Activated naive CD4-positive, alpha-beta T cell treated with Interleukin-2 at 50 U/mL for 16 hours (primary cell): ENCODE data around the gene NKX2-3.

Source experiments
- DNase-seq: peaks from one replicate; pipeline ENCODE4 v3.0.0-alpha.2; 2020

NKX2-3 gene

GRCh38 chr10:99532687-99533495 is at the start of gene NKX2-3:
TSS of gene NKX2-3 (plus strand) at chr10:99532942. CDS start at chr10:99533132, 190 bp downstream.
- DNase-seq: peak; percentile 26

GRCh38 chr10:99484626-99485581 is 47.8 kb upstream of the NKX2-3 start:
- no peak for DNase-seq

- no peak for DNase-seq
Measured at GRCh38 chr10:99487125-99487807, 45.5 kb upstream of the NKX2-3 start.

DNA sequence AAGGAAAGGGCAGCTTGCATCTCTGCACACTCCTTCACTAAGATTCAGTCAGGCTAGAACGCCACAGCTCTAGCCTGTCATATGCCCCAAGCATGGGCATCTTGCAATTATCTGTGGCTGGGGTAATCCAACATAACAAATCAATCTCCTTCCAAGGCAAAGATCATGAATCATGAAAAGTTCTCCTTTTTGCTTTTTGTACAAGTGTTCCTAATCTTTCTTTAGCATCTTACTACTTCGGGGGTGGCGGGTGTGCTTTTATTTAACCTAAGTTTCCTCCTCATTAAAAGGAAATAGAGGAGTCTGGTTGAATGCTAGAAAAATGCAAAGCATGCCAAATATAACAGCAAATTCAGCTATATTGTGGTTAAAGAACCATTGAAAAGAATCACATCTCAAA is 43.5 kb upstream of the NKX2-3 start:
- no peak for DNase-seq

GRCh38 chr10:99497343-99498025 is 35.3 kb upstream of the NKX2-3 start:
- no peak for DNase-seq

GRCh38 chr10:99506416-99506815 is 26.3 kb upstream of the NKX2-3 start:
- DNase-seq: no peak

GRCh38 chr10:99507265-99507664 is 25.5 kb upstream of the NKX2-3 start:
- no peak for DNase-seq

- no peak for DNase-seq
Measured at GRCh38 chr10:99513061-99513460, 19.7 kb upstream of the NKX2-3 start.

DNA sequence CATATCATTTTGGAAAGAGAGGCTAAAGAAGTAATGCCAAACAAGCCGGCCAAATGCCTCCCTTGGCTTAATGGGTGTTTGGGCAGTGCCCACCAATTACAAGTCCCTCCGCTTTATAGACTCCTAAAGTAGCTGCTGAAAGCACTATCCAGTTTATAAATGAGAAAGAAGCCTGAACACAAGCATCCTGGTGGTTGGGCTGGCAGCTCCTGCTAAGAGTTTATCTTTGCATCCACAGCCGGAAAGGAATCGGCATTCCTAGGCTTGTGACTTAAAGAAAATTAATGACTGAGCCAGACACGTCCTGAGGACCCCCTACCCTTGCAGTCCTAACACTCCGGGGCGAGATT is 13.1 kb upstream of the NKX2-3 start:
- DNase-seq: no peak

DNA sequence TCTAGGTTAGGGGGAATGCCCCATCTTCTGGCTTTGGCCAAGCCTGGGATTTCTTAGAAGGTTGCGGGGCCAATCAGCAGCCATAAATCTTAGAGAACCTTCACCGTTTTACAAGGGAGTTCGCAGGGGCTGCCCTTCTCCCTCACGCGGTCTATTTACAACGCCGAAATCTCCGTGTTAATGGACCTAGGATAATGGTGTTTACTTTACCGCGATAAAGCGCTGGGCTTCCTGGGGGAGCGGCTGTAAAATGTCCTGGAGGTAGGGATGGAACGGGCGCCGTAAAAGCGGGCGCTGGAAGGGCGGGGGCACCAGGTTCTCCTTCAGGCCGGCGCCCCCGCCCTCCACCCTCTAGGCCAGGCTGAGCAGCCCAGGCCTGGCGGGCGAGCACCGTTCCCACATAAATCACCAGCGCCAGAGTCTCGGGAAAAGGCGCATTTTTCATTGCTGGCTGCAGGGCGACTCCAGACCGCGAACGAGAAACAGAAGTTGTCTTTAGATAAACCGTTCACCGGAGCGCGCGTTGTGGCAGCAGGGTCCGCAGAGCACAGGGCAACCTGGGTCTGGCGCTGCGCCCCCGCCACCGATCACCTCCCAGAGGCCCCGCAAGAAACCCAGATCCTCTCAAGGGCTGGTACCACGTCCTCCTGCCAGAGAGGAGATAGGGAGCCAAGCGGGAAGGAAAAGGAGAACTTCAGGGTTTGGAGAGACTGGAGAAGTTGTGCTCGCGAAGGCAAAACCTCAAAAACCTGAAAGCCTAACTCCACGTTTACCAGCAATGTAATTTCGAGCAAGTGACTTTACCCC is 12.5 kb upstream of the NKX2-3 start:
- DNase-seq: no peak

DNA sequence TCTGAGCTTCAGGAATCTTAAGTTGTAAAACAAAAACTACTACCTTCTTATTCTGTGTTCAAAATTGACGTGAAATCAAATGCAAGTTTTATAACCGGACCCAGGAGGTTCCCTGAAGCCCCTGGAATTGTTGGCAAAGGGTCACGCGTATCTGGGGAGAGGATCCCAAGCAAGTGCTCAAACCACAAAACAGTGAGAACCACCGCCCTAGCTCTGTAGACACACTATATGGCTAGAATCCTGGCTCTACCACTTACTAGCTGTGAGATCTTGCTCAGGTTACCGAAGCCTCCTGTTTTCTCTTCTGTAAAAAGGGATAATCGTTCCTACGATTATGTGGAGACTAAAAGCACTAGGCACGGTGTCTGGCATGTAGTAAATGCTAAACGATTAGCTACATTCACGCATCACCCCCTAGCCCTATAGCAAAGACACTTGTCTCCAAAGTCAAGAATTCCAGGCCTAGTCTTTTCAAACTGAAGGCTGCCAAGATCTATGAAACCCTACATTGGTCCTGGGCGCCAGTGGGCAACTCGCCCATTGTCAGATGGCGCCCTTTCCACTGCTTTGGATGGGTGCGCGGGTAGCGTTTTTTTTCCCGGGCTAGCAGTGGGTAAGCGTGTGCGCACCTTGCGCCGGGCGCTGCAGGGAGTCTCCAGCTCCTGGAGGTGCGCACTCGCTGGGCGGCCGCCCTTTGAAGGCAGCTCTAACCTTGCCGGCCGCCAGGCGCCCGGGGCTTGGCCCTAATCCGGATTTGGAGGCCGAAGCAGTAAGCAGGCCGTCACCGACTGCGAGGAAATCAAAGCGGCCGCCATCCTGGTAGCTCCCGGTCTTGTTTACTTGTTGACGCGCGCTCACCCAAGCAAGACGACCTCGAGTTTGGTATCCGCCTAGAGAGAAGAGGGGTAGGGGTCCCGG is 11.6 kb upstream of the NKX2-3 start:
- no peak for DNase-seq

- no peak for DNase-seq
Measured at GRCh38 chr10:99521765-99522469, 10.8 kb upstream of the NKX2-3 start.

DNA sequence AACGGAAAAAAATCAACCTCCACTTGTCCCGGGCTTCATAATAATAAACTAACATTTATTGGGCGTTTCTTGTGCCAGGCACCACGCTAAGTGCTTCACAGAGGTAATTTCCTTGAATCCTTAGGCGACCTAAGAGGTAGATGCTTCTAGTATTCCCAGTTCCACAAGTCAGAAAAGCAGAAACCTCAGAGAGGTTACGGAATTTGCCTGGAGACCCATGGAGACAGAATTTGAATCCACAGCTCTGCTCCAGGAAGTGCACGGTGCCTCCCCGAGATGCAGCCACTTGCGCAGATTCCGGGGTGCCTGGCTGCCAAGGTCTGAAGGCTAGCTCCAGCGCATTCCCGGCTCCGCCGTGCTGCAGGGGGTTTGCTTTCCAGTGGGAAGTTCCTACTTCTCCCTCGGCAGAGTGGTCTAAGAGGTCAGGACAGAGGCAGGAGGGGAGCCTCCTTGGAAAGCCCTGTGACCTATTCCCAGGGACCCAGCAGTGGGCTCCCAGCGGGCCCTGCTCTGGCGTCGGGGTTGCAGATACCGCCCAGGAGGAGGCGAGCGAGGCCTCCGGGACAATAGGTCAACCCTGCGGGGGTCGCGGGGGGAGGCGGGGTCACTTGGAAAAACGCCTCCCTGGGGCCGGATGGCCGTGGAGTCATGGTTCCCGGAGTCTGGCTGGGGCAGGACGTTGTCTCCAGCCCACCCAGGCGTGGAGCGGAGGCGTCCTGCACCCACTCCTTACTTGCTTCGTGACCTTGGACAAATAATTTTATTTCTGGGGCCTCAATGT is 10.1 kb upstream of the NKX2-3 start:
- DNase-seq: no peak

GRCh38 chr10:99523251-99523773 is 9.4 kb upstream of the NKX2-3 start:
- DNase-seq: no peak

DNA sequence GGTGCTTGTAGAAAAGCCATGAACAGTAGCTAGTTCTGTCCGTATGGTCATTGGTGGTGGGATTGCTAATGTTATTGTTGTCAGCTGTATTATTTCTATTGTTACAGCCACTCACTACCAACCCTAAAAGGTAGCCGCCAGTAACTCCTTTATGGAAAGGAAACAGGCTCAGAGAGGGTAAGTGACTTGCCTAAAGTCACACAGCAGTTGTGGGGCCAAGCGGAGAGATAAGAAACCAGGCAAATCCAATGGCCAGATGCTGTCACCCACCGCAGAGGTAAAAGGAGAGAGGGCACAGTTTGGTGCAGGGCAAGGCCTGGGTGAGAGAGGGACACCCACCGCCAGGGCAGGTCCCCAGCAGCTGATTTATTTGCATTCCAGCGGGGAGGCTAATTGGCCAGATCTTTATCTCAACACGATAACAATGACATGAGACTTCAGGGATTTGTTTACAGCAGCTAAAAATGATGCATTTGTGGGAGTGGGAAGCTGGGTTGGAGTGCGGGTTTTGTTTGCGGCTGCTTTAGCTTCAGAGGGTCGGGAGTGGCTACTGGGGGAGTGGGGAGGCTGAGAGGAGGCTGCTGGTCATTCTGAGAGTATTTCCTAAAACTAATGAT is 8.6 kb upstream of the NKX2-3 start:
- no peak for DNase-seq

DNA sequence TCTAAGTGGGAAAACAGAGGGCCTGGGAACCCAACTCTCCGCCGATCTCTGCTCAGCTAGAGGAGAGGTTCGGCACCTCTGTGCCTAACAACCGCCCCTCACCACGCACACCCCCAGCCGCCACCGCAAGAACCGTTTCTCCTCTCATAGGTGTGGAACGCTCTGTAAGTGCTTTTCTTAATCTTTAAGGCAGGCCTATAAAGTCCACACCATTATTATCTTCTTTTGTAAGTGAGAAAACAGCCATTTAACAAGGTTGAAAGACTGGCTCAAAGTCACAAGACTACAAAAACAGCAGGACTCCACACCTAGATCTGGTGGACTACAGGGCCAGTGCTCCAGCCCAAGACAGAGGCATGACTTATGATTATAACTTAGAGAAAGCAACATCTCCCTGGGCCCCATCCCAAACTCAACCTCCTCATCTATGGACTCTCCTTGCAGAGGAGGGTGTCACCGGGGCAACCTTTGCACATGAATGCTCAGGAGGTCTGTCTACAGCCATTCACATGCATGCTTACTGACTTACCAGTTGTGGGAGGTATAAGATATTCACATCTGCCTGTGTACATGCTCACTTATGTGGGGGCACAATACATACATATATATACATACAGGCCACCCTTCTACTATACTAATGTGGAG is 7.9 kb upstream of the NKX2-3 start:
- no peak for DNase-seq

GRCh38 chr10:99525897-99526296 is 6.8 kb upstream of the NKX2-3 start:
- no peak for DNase-seq
